H9 (cell line): ENCODE results near the gene DNAH12. TPM values are rescaled to one million over a fixed set of nuclear protein-coding genes. Genes with fewer than 3 reads are reported as not detected.

Experiments
- DNase-seq: peaks from one replicate; pipeline ENCODE4 v3.0.0-alpha.2; 2017
- H2AFZ ChIP-seq: one replicate; pipeline ENCODE4 v1.6.1; 2013; ENCODE audit warnings: mild to moderate bottlenecking, low read length, control low read depth, moderate library complexity
- H2AK5ac ChIP-seq: 2 replicates; pipeline ENCODE4 v1.6.1; 2013; ENCODE audit warnings: low read length, control low read depth, mixed read lengths; ENCODE audit not compliant: insufficient read length
- H2BK120ac ChIP-seq: one replicate; pipeline ENCODE4 v1.6.1; 2013; ENCODE audit warnings: low read depth, mild to moderate bottlenecking, low read length, control low read depth, inconsistent platforms; ENCODE audit not compliant: poor library complexity, severe bottlenecking
- H2BK12ac ChIP-seq: 2 replicates; pipeline ENCODE4 v1.6.1; 2013; ENCODE audit warnings: low read length, control low read depth, mixed read lengths, low read depth; ENCODE audit not compliant: insufficient read length
- H2BK15ac ChIP-seq: 2 replicates; pipeline ENCODE4 v1.6.1; 2013; ENCODE audit warnings: low read depth, low read length, control low read depth
- H2BK20ac ChIP-seq: one replicate; pipeline ENCODE4 v1.6.1; 2013; ENCODE audit warnings: low read depth, mild to moderate bottlenecking, low read length, control low read depth, inconsistent platforms; ENCODE audit not compliant: poor library complexity, severe bottlenecking
- H2BK5ac ChIP-seq: 2 replicates; pipeline ENCODE4 v1.6.1; 2013; ENCODE audit warnings: low read length, control low read depth, mixed read lengths; ENCODE audit not compliant: insufficient read length
- H3K14ac ChIP-seq: 2 replicates; pipeline ENCODE4 v1.6.1; 2013; ENCODE audit warnings: low read length, control low read depth; ENCODE audit not compliant: insufficient read depth
- H3K18ac ChIP-seq: 2 replicates; pipeline ENCODE4 v1.6.1; 2013; ENCODE audit warnings: low read depth, mild to moderate bottlenecking, mixed read lengths, low read length, control low read depth; ENCODE audit not compliant: insufficient read length
- H3K23ac ChIP-seq: 2 replicates; pipeline ENCODE4 v1.6.1; 2013; ENCODE audit warnings: low read length, control low read depth, mixed read lengths, low read depth; ENCODE audit not compliant: insufficient read length
- H3K23me2 ChIP-seq: 2 replicates; pipeline ENCODE4 v1.6.1; 2013; ENCODE audit warnings: low read depth, mild to moderate bottlenecking, mixed read lengths, low read length, control low read depth; ENCODE audit not compliant: insufficient read length, poor library complexity, severe bottlenecking
- H3K27ac ChIP-seq: 2 replicates; pipeline ENCODE4 v1.5.1; 2013; ENCODE audit warnings: low read length, control low read depth, mixed read lengths, low read depth; ENCODE audit not compliant: insufficient read length
- H3K27me3 ChIP-seq: 2 replicates; pipeline ENCODE4 v1.6.1; 2013; ENCODE audit warnings: low read length, control low read depth, inconsistent platforms; ENCODE audit not compliant: insufficient read depth
- H3K4ac ChIP-seq: 2 replicates; pipeline ENCODE4 v1.6.1; 2013; ENCODE audit warnings: low read depth, mild to moderate bottlenecking, control low read depth, inconsistent platforms, low read length, moderate library complexity
- H3K4me1 ChIP-seq: 2 replicates; pipeline ENCODE4 v1.6.1; 2013; ENCODE audit warnings: low read length, control low read depth, inconsistent platforms; ENCODE audit not compliant: insufficient read depth
- H3K4me2 ChIP-seq: 2 replicates; pipeline ENCODE4 v1.6.1; 2013; ENCODE audit warnings: low read length, control low read depth, mixed read lengths; ENCODE audit not compliant: insufficient read length, insufficient read depth
- H3K56ac ChIP-seq: 2 replicates; pipeline ENCODE4 v1.6.1; 2013; ENCODE audit warnings: low read depth, mild to moderate bottlenecking, mixed read lengths, low read length, control low read depth; ENCODE audit not compliant: insufficient read length
- H3K79me1 ChIP-seq: 2 replicates; pipeline ENCODE4 v1.6.1; 2013; ENCODE audit warnings: low read depth, mild to moderate bottlenecking, moderate library complexity, low read length, control low read depth, inconsistent platforms; ENCODE audit not compliant: insufficient read depth, poor library complexity, severe bottlenecking
- H3K79me2 ChIP-seq: 2 replicates; pipeline ENCODE4 v1.6.1; 2013; ENCODE audit warnings: low read length, control low read depth, inconsistent platforms; ENCODE audit not compliant: insufficient read depth
- H3K9ac ChIP-seq: 2 replicates; pipeline ENCODE4 v1.6.1; 2013; ENCODE audit warnings: low read length, control low read depth, mixed read lengths; ENCODE audit not compliant: insufficient read length; ENCODE audit errors: extremely low read depth
- H3K9me3 ChIP-seq: one replicate; pipeline ENCODE4 v1.6.1; 2013; ENCODE audit warnings: low read depth, low read length, inconsistent platforms; ENCODE audit not compliant: control insufficient read depth
- H3T11ph ChIP-seq: one replicate; pipeline ENCODE4 v1.6.1; 2013; ENCODE audit warnings: mild to moderate bottlenecking, low read length, control low read depth, inconsistent platforms
- H4K20me1 ChIP-seq: one replicate; pipeline ENCODE4 v1.6.1; 2013; ENCODE audit not compliant: control insufficient read depth, insufficient read length, insufficient read depth
- H4K5ac ChIP-seq: 2 replicates; pipeline ENCODE4 v1.6.1; 2013; ENCODE audit warnings: low read depth, mild to moderate bottlenecking, mixed read lengths, low read length, control low read depth; ENCODE audit not compliant: insufficient read length
- H4K8ac ChIP-seq: replicated peaks from 2 replicates; pipeline ENCODE4 v1.6.1; 2013; ENCODE audit warnings: low read length, control low read depth, mixed read lengths, low read depth; ENCODE audit not compliant: insufficient read length
- H4K91ac ChIP-seq: 2 replicates; pipeline ENCODE4 v1.6.1; 2013; ENCODE audit warnings: low read depth, mild to moderate bottlenecking, moderate library complexity, mixed read lengths, low read length, control low read depth; ENCODE audit not compliant: insufficient read length
- H3K27ac Mint-ChIP-seq, 3 experiments: 2 replicates in 2 of 3; 3 replicates in 1 of 3; pipeline ENCODE4 v1.8.0; 2020 to 2021; ENCODE audit warnings: mixed read lengths in 3 of 3, mild to moderate bottlenecking in 1 of 3, moderate library complexity in 1 of 3
- H3K27me3 Mint-ChIP-seq: 2 replicates; pipeline ENCODE4 v1.8.0; 2021; ENCODE audit warnings: low read depth, mild to moderate bottlenecking, moderate library complexity, mixed read lengths
- H3K36me3 Mint-ChIP-seq, 3 experiments: 2 replicates in 2 of 3; 3 replicates in 1 of 3; pipeline ENCODE4 v1.8.0; 2020 to 2021; ENCODE audit warnings: low read depth in 3 of 3, mixed read lengths in 3 of 3; ENCODE audit not compliant: insufficient read depth in 1 of 3
- H3K4me1 Mint-ChIP-seq, 2 experiments: 2 replicates each; pipeline ENCODE4 v1.8.0; 2020; ENCODE audit warnings: mixed read lengths in 2 of 2
- H3K4me3 Mint-ChIP-seq, 2 experiments: 2 replicates in 1 of 2; 3 replicates in 1 of 2; pipeline ENCODE4 v1.8.0; 2020 to 2021; ENCODE audit warnings: mild to moderate bottlenecking in 2 of 2, mixed read lengths in 2 of 2, moderate library complexity in 1 of 2
- H3K9me3 Mint-ChIP-seq, 2 experiments: 2 replicates in 1 of 2; 3 replicates in 1 of 2; pipeline ENCODE4 v1.8.0; 2020; ENCODE audit warnings: mild to moderate bottlenecking in 2 of 2, mixed read lengths in 2 of 2, moderate library complexity in 1 of 2
- WGBS: extraction: QIAGEN DNeasy Blood & Tissue Kit; methylation state at CpG from one replicate; pipeline ENCODE4 v1.1.7; 2013; ENCODE audit warnings: missing lambda C conversion rate, low lambda C conversion rate, mixed read lengths; ENCODE audit not compliant: insufficient read length; ENCODE audit errors: extremely low coverage; 5-methylcytosine and 5-hydroxymethylcytosine counted together
- total RNA-seq: library from RNA; stranded (reverse); gene quantifications from 2 replicates; pipeline ENCODE4 v1.2.1, GENCODE V29; 2021
- TF ChIP-seq, protein P1 (sequence below): fragments of 200-600 bp; sonication (generic); conservative IDR thresholded peaks from 3 replicates; pipeline ENCODE4 v1.8.0; 2021; ENCODE audit warnings: antibody characterized with exemption, mild to moderate bottlenecking

Gene DNAH12
- total RNA-seq, 1 experiment from 2014 or later: not detected

DNA sequence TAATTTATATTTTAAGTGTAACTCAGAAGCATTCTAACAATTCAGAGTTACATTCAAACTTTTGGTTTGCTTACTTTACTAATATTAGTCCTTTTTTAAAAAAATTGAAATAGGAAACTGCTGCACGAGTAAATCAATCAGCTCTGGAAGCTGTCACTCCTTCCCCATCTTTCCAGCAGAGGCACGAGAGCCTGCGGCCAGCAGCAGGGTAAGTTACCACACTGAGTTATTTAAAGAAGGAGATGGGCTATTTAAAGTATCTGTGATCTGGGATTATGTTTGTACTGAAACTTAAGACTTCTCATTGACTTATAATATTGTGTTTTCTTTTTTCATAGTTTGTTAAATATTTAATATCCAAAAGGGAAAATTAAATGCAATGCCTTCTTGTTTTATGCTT lies 287.3 kb downstream of the DNAH12 start:
- no peaks in the 10 kb centered on the region for H4K20me1 ChIP-seq
- no peak overlapping the region for H2BK12ac ChIP-seq
- TF ChIP-seq, protein P1, sequence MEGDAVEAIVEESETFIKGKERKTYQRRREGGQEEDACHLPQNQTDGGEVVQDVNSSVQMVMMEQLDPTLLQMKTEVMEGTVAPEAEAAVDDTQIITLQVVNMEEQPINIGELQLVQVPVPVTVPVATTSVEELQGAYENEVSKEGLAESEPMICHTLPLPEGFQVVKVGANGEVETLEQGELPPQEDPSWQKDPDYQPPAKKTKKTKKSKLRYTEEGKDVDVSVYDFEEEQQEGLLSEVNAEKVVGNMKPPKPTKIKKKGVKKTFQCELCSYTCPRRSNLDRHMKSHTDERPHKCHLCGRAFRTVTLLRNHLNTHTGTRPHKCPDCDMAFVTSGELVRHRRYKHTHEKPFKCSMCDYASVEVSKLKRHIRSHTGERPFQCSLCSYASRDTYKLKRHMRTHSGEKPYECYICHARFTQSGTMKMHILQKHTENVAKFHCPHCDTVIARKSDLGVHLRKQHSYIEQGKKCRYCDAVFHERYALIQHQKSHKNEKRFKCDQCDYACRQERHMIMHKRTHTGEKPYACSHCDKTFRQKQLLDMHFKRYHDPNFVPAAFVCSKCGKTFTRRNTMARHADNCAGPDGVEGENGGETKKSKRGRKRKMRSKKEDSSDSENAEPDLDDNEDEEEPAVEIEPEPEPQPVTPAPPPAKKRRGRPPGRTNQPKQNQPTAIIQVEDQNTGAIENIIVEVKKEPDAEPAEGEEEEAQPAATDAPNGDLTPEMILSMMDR: no peak
- no peaks in the 10 kb centered on the region for H3K79me1 ChIP-seq
- no peak overlapping the region for H4K8ac ChIP-seq
- H2BK15ac ChIP-seq: no peak overlapping the region
- H2AFZ ChIP-seq: no peak overlapping the region
- H3K9ac ChIP-seq: no peak overlapping the region
- Mint-ChIP-seq H3K9me3 (no peaks in the 10 kb centered on the region), H3K36me3 (peaks cover 20 to 49% (median 46%) of the 10 kb centered on the region in 3 experiments), H3K27ac (no peak overlapping the region), H3K27me3 (no peaks in the 10 kb centered on the region), H3K4me3 (no peak overlapping the region), H3K4me1 (no peaks in the 10 kb centered on the region)
- no peak overlapping the region for H2BK5ac ChIP-seq
- no peak overlapping the region for H3K27ac ChIP-seq
- DNase-seq: no peak
- H2AK5ac ChIP-seq: no peak overlapping the region
- no peak overlapping the region for H3T11ph ChIP-seq
- H3K23me2 ChIP-seq: no peaks in the 10 kb centered on the region
- H3K56ac ChIP-seq: no peak overlapping the region
- no peak overlapping the region for H3K4me2 ChIP-seq
- no peaks in the 10 kb centered on the region for H3K79me2 ChIP-seq
- no peak overlapping the region for H3K14ac ChIP-seq
- no peak overlapping the region for H3K4ac ChIP-seq
- H2BK120ac ChIP-seq: no peak overlapping the region
- no peaks in the 10 kb centered on the region for H3K4me1 ChIP-seq
- no peak overlapping the region for H3K23ac ChIP-seq
- H4K5ac ChIP-seq: no peak overlapping the region
- no CpG with 5 or more reads among the region's 3 CpGs for WGBS
- H3K18ac ChIP-seq: no peak overlapping the region
- no peak overlapping the region for H4K91ac ChIP-seq
- H3K27me3 ChIP-seq: no peaks in the 10 kb centered on the region
- no peak overlapping the region for H2BK20ac ChIP-seq
- H3K9me3 ChIP-seq: no peaks in the 10 kb centered on the region
